ENCODE data around the gene SMG5. TPM values are rescaled to one million over a fixed set of nuclear protein-coding genes. Genes with fewer than 3 reads are reported as not detected.

The SMG5 gene
- total RNA-seq, 1 experiment from 2014 or later, result 126 TPM

- H3K79me2 ChIP-seq (ENCODE audit: low read length), result no peaks in the 10 kb centered on the region
- no peaks in the 10 kb centered on the region for H3F3A ChIP-seq (ENCODE audit: low read length, unreplicated experiment)
- BruUV-seq (replicated peaks), result no TSS peak
- H3K27ac ChIP-seq (ENCODE audit: low read length), result no peak overlapping the region
- H3K9ac ChIP-seq (ENCODE audit: low read length), result no peak overlapping the region
- DNase-seq (peak; percentile 75), ATAC-seq (peak; percentile 81)
- H3K9me3 ChIP-seq (ENCODE audit: low read length), result no peaks in the 10 kb centered on the region
- H3K4me3 ChIP-seq (ENCODE audit: low read length), result no peak overlapping the region
- H3K9me2 ChIP-seq (replicated peaks; ENCODE audit: low read length), result no peaks in the 10 kb centered on the region
- no peak overlapping the region for H3K4me2 ChIP-seq (ENCODE audit: low read length)
- CTCF ChIA-PET, result interaction anchor here (0.5 kb wide), 1 partner anchor 75 kb away, joined by 5 read pairs; no protein-coding TSS in a partner anchor
- no peak for TF ChIP-seq CTCF (conservative IDR thresholded peaks at IDR 0.05; ENCODE audit: low read depth, low read length)
- no peak for TF ChIP-seq EZH2phosphoT487 (IDR thresholded peaks at IDR 0.05; ENCODE audit: borderline replicate concordance, low read length)
- TF ChIP-seq EZH2 (IDR thresholded peaks at IDR 0.05; ENCODE audit: low read length, unreplicated experiment), result no peak
- POLR2A ChIA-PET (ENCODE audit: unreplicated experiment), result no interaction called here
- H3K4me1 ChIP-seq (ENCODE audit: insufficient read depth, low read length), result peaks cover 9% of the 10 kb centered on the region; the same call in 1 of the 2 replicates
- peaks cover 72% of the 10 kb centered on the region for H3K36me3 ChIP-seq (ENCODE audit: low read depth, low read length)
- H2AFZ ChIP-seq (ENCODE audit: low read length), result no peak overlapping the region
- intact Hi-C loops (cut with micrococcal nuclease), result loop anchor here (10.0 kb wide), 1 partner anchor 166 kb away; no protein-coding TSS in a partner anchor
- peaks cover 3% of the 10 kb centered on the region; the same call in 1 of the 2 replicates for H4K20me1 ChIP-seq (ENCODE audit: low read length)
- no peaks in the 10 kb centered on the region for H3K27me3 ChIP-seq (ENCODE audit: low read length)
These were observed 28.3 kb upstream of the SMG5 start for GRCh38 chr1:156310962-156311361.

- Histone ChIP-seq H3K27ac (ENCODE audit: low read length) (no peak overlapping the region), H3K36me3 (ENCODE audit: low read depth, low read length) (peaks cover 58% of the 10 kb centered on the region), H3K79me2 (ENCODE audit: low read length) (no peaks in the 10 kb centered on the region), H3K9ac (ENCODE audit: low read length) (no peak overlapping the region), H3K27me3 (ENCODE audit: low read length) (no peaks in the 10 kb centered on the region), H3K9me2 (replicated peaks; ENCODE audit: low read length) (no peaks in the 10 kb centered on the region), H3K4me2 (ENCODE audit: low read length) (no peak overlapping the region), H3F3A (ENCODE audit: low read length, unreplicated experiment) (no peaks in the 10 kb centered on the region), H3K9me3 (ENCODE audit: low read length) (no peaks in the 10 kb centered on the region), H3K4me3 (ENCODE audit: low read length) (no peak overlapping the region), H2AFZ (ENCODE audit: low read length) (no peak overlapping the region), H3K4me1 (ENCODE audit: insufficient read depth, low read length) (peaks cover 9% of the 10 kb centered on the region; the same call in 1 of the 2 replicates), H4K20me1 (ENCODE audit: low read length) (peaks cover 3% of the 10 kb centered on the region; the same call in 1 of the 2 replicates)
- intact Hi-C loops (cut with micrococcal nuclease), result no loop called here
- POLR2A ChIA-PET (ENCODE audit: unreplicated experiment), result no interaction called here
- TF ChIP-seq CTCF (conservative IDR thresholded peaks at IDR 0.05; ENCODE audit: low read depth, low read length), result no peak
- TF ChIP-seq EZH2phosphoT487 (IDR thresholded peaks at IDR 0.05; ENCODE audit: borderline replicate concordance, low read length), result no peak
- TF ChIP-seq EZH2 (IDR thresholded peaks at IDR 0.05; ENCODE audit: low read length, unreplicated experiment), result no peak
- CTCF ChIA-PET, result no interaction called here
- BruUV-seq (replicated peaks), result no TSS peak
- DNase-seq, result peak; percentile 38
- ATAC-seq, result peak; percentile 59; the same call in 1 of the 2 replicates
These were observed 25.5 kb upstream of the SMG5 start for GRCh38 chr1:156308078-156308477.

GRCh38 chr1:156305215-156305614 lies 22.6 kb upstream of the SMG5 start:
- Histone ChIP-seq H3K79me2 (ENCODE audit: low read length) (no peaks in the 10 kb centered on the region), H3K27me3 (ENCODE audit: low read length) (no peaks in the 10 kb centered on the region), H3F3A (ENCODE audit: low read length, unreplicated experiment) (no peaks in the 10 kb centered on the region), H4K20me1 (ENCODE audit: low read length) (no peaks in the 10 kb centered on the region), H3K4me3 (ENCODE audit: low read length) (no peak overlapping the region), H3K9ac (ENCODE audit: low read length) (no peak overlapping the region), H3K4me1 (ENCODE audit: insufficient read depth, low read length) (no peaks in the 10 kb centered on the region), H3K9me3 (ENCODE audit: low read length) (no peaks in the 10 kb centered on the region), H3K9me2 (replicated peaks; ENCODE audit: low read length) (no peaks in the 10 kb centered on the region), H3K4me2 (ENCODE audit: low read length) (no peak overlapping the region), H2AFZ (ENCODE audit: low read length) (no peak overlapping the region), H3K36me3 (ENCODE audit: low read depth, low read length) (peaks cover 33% of the 10 kb centered on the region), H3K27ac (ENCODE audit: low read length) (no peak overlapping the region)
- no TSS peak for BruUV-seq (replicated peaks)
- POLR2A ChIA-PET (ENCODE audit: unreplicated experiment), result no interaction called here
- DNase-seq (no peak), ATAC-seq (no peak)
- intact Hi-C loops (cut with micrococcal nuclease), result no loop called here
- TF ChIP-seq EZH2phosphoT487 (IDR thresholded peaks at IDR 0.05; ENCODE audit: borderline replicate concordance, low read length), result no peak
- no peak for TF ChIP-seq EZH2 (IDR thresholded peaks at IDR 0.05; ENCODE audit: low read length, unreplicated experiment)
- TF ChIP-seq CTCF (conservative IDR thresholded peaks at IDR 0.05; ENCODE audit: low read depth, low read length), result no peak
- CTCF ChIA-PET, result no interaction called here
